K562 treated with DMSO at 1 percent for 12 hours (cell line): Measurements from ENCODE around the gene DELE1. TPM values are rescaled to one million over a fixed set of nuclear protein-coding genes. Genes with fewer than 3 reads are reported as not detected.

Experiments used
- total RNA-seq: library from RNA; unstranded; fragments of 300-600 nt; gene quantifications from 2 replicates; pipeline ENCODE4 v1.2.3, GENCODE V29; 2022; ENCODE audit not compliant: insufficient read depth

DELE1 gene
- total RNA-seq = 36.8 and 59.8 TPM in 2 replicates

GRCh38 chr5:141923448-141924313 lies at the start of gene DELE1:
TSS of gene DELE1 (plus strand) at chr5:141923871. CDS start at chr5:141923942, 71 bp downstream.

GRCh38 chr5:141878186-141878710 lies 45.4 kb upstream of the DELE1 start, which contains the start of gene PCDH1:
TSS of gene PCDH1 (minus strand) at chr5:141878410. CDS start at chr5:141878262, 148 bp downstream.

GRCh38 chr5:141958113-141958512 lies 34.4 kb downstream of the DELE1 start, which contains the start of gene PCDH12:
TSS of gene PCDH12 (minus strand) at chr5:141958202. CDS start at chr5:141957851, 351 bp downstream.

GRCh38 chr5:141968914-141969608 lies 45.4 kb downstream of the DELE1 start, which contains the start of gene RNF14:
TSS of gene RNF14 (plus strand) at chr5:141969105. CDS start at chr5:141973589, 4,484 bp downstream.

Other genes starting within 250 kb of the DELE1 start
- 8.2 and 16.2 TPM in 2 replicates for gene ARAP3, start 241.6 kb upstream of the DELE1 start, total RNA-seq
- gene PCDH1, start 45.5 kb upstream of the DELE1 start, total RNA-seq = 0.40 and 1.5 TPM in 2 replicates
- 0.18 and 1.2 TPM in 2 replicates for gene PCDH12, start 34.3 kb downstream of the DELE1 start, total RNA-seq
- gene RNF14, start 45.2 kb downstream of the DELE1 start, total RNA-seq = 36.4 and 40.7 TPM in 2 replicates
- 26.5 and 45.2 TPM in 2 replicates for gene GNPDA1, start 89.2 kb downstream of the DELE1 start, total RNA-seq
- gene NDFIP1, start 184.9 kb downstream of the DELE1 start, total RNA-seq = 19.1 and 37.7 TPM in 2 replicates